K562 (cell line): ENCODE results near the gene ADNP. TPM values are rescaled to one million over a fixed set of nuclear protein-coding genes. Genes with fewer than 3 reads are reported as not detected.

Experiments used
- GMEB1 ChIP-seq: fragments of 250-450 bp; sonication (Bioruptor Pico); IDR thresholded peaks from 2 replicates; pipeline ENCODE4 v1.4.0; 2020; ENCODE audit warnings: mild to moderate bottlenecking
- KDM1A ChIP-seq, 2 experiments: fragments of 450-650 bp; IDR thresholded peaks; 2 replicates each; pipeline ENCODE4 v1.6.1; 2016; ENCODE audit warnings: mild to moderate bottlenecking in 2 of 2
- KDM4B ChIP-seq, 2 experiments: fragments of 450-650 bp in 1 of 2; sonication (generic) in 1 of 2; IDR thresholded peaks; 2 replicates each; pipeline ENCODE4 v1.6.1; 2016 to 2017; ENCODE audit warnings: borderline replicate concordance in 2 of 2, antibody characterized with exemption in 1 of 2, low read depth in 1 of 2, mild to moderate bottlenecking in 1 of 2
- MAFK ChIP-seq: IDR thresholded peaks from 2 replicates; pipeline ENCODE4 v1.6.1; 2011; ENCODE audit warnings: low read length, improper control_type of control experiment
- NR2C1 ChIP-seq, 2 experiments: fragments of 450-650 bp; IDR thresholded peaks; 2 replicates each; pipeline ENCODE4 v1.6.1; 2017; ENCODE audit warnings: mild to moderate bottlenecking in 2 of 2, antibody characterized with exemption in 1 of 2, inconsistent platforms in 1 of 2, missing compliant biosample characterization in 1 of 2, missing genetic modification characterization in 1 of 2
- POLR2A ChIP-seq: fragments of 450-650 bp; conservative IDR thresholded peaks from 2 replicates; pipeline ENCODE4 v1.6.1; 2016
- RBM15 ChIP-seq: fragments of 200-400 bp; formaldehyde crosslinking; IDR thresholded peaks from 2 replicates; pipeline ENCODE4 v1.6.1; 2018; ENCODE audit warnings: mild to moderate bottlenecking, low read length, moderate library complexity; ENCODE audit not compliant: insufficient read depth
- RBM17 ChIP-seq: fragments of 200-400 bp; formaldehyde crosslinking; IDR thresholded peaks from 2 replicates; pipeline ENCODE4 v1.6.1; 2017; ENCODE audit warnings: low read depth, mild to moderate bottlenecking, low read length, borderline replicate concordance
- RBM25 ChIP-seq: fragments of 200-400 bp; formaldehyde crosslinking; IDR thresholded peaks from 2 replicates; pipeline ENCODE4 v1.6.1; 2018; ENCODE audit warnings: low read length, low read depth, moderate library complexity; ENCODE audit not compliant: severe bottlenecking
- TAF1 ChIP-seq: IDR thresholded peaks from 2 replicates; pipeline ENCODE4 v1.6.1; 2011; ENCODE audit warnings: mild to moderate bottlenecking, low read length, moderate library complexity; ENCODE audit not compliant: insufficient read depth, control insufficient read depth, severe bottlenecking; ENCODE audit errors: extremely low read depth
- TCF7 ChIP-seq: sonication (generic); IDR thresholded peaks from 2 replicates; pipeline ENCODE4 v1.6.1; 2016; ENCODE audit warnings: antibody characterized with exemption, borderline replicate concordance
- ZBTB2 ChIP-seq: fragments of 450-650 bp; IDR thresholded peaks from 2 replicates; pipeline ENCODE4 v1.6.1; 2016; ENCODE audit warnings: antibody characterized with exemption
- ZBTB34 ChIP-seq: fragments of 250-450 bp; sonication (Bioruptor Pico); IDR thresholded peaks from 2 replicates; pipeline ENCODE4 v1.8.0; 2021; ENCODE audit warnings: mild to moderate bottlenecking, moderate library complexity
- ZKSCAN3 ChIP-seq: fragments of 250-450 bp; sonication (Bioruptor Pico); IDR thresholded peaks from 2 replicates; pipeline ENCODE4 v1.4.0; 2020
- ZNF444 ChIP-seq: fragments of 250-450 bp; sonication (Bioruptor Pico); IDR thresholded peaks from 2 replicates; pipeline ENCODE4 v1.4.0; 2020; ENCODE audit warnings: mild to moderate bottlenecking, moderate library complexity
- ZNF609 ChIP-seq: sonication (generic); formaldehyde crosslinking; IDR thresholded peaks from 2 replicates; pipeline ENCODE4 v1.8.1; 2023; ENCODE audit warnings: missing genetic modification reagents, mild to moderate bottlenecking, borderline replicate concordance
- ZNF717 ChIP-seq: fragments of 250-450 bp; sonication (Bioruptor Pico); IDR thresholded peaks from 2 replicates; pipeline ENCODE4 v1.5.0; 2021
- ZNF75A ChIP-seq: fragments of 450-650 bp; formaldehyde crosslinking; IDR thresholded peaks from 2 replicates; pipeline ENCODE4 v1.4.0; 2020; ENCODE audit warnings: mild to moderate bottlenecking
- polyA plus RNA-seq, 8 experiments: library from polyadenylated mRNA; depleted of rRNA in 4 of 8; stranded (reverse) in 5 of 8; unstranded in 3 of 8; fragments of >200 nt; fragmentation: Nextera tagmentation in 2 of 8; fragmentation: Illumina TruSeq in 1 of 8; extraction: Ambion mirVana in 2 of 8; extraction: Trizol in 1 of 8; gene quantifications; 2 replicates each; pipeline versions ENCODE4 v1.2.1 to v1.2.3, GENCODE V29; 2011 to 2014; ENCODE audit warnings: inconsistent platforms in 1 of 8, missing spikeins in 1 of 8
- total RNA-seq, 7 experiments: library from RNA; depleted of rRNA in 6 of 7; stranded (reverse); fragments of >200 nt in 6 of 7; fragmentation: Illumina TruSeq in 2 of 7; extraction: Trizol in 2 of 7; gene quantifications; 2 replicates each; pipeline versions ENCODE4 v1.2.1 to v1.2.3, GENCODE V29; 2011 to 2021; ENCODE audit warnings: low replicate concordance in 1 of 7

The ADNP gene
- total and polyA plus RNA-seq, 9 of the 15 experiments (the other 6 are each of a cell fraction or from before 2014, with no cell fraction given): 17.8 to 59.9 (median 25.3) TPM

- TF ChIP-seq KDM4B (IDR thresholded peaks at IDR 0.05; ENCODE audit: borderline replicate concordance in 2 of 2, low read depth in 1 of 2): peak in 1 of 2 experiments; percentile 76; a peak in 1 of 4 replicates
- no peak for TF ChIP-seq NR2C1 (IDR thresholded peaks at IDR 0.05)
- 0 out of 2 replicates have a peak, but pooled peaks have one; percentile 49 for TF ChIP-seq NR2C1 (tag; IDR thresholded peaks at IDR 0.05)
- TF ChIP-seq ZNF444: no peak
- TF ChIP-seq ZNF609 (CRISPR knock-in tag): no peak
- TF ChIP-seq ZNF75A (CRISPR knock-in tag): no peak
- peak; percentile 46; the same call in 1 of the 2 replicates for TF ChIP-seq ZBTB34 (CRISPR knock-in tag)
- no peak for TF ChIP-seq RBM17
- 0 out of 2 replicates have a peak, but pooled peaks have one; percentile 45 for TF ChIP-seq ZBTB2
- peak; percentile 78 for TF ChIP-seq GMEB1 (CRISPR knock-in tag)
- no peak for TF ChIP-seq MAFK
- TF ChIP-seq TAF1: peak; percentile 98
- peak; percentile 93 for TF ChIP-seq RBM25
- peak; percentile 86 for TF ChIP-seq TCF7
- TF ChIP-seq RBM15: 0 out of 2 replicates have a peak, but pooled peaks have one; percentile 75
- TF ChIP-seq ZNF717 (CRISPR knock-in tag): no peak
- no peak for TF ChIP-seq ZKSCAN3 (CRISPR knock-in tag)
- peak; percentile 80 for TF ChIP-seq POLR2A
- no peak for TF ChIP-seq KDM1A (IDR thresholded peaks at IDR 0.05)
These were observed at the start of gene ADNP (continued) for GRCh38 chr20:50931306-50932015.
